GM18870 (cell line): ENCODE data around the gene KCNJ15.
"Not testable (repeated sequence)": the region's sequence is repeated elsewhere in the genome, so short reads cannot be mapped to it uniquely, and the experiment has no call there.

Experiments
- ATAC-seq: cut with Tn5 transposase; IDR thresholded peaks from one replicate; pipeline ENCODE4 v1.9.1; 2021; ENCODE audit warnings: moderate library complexity; ENCODE audit not compliant: unreplicated experiment

Gene KCNJ15

DNA sequence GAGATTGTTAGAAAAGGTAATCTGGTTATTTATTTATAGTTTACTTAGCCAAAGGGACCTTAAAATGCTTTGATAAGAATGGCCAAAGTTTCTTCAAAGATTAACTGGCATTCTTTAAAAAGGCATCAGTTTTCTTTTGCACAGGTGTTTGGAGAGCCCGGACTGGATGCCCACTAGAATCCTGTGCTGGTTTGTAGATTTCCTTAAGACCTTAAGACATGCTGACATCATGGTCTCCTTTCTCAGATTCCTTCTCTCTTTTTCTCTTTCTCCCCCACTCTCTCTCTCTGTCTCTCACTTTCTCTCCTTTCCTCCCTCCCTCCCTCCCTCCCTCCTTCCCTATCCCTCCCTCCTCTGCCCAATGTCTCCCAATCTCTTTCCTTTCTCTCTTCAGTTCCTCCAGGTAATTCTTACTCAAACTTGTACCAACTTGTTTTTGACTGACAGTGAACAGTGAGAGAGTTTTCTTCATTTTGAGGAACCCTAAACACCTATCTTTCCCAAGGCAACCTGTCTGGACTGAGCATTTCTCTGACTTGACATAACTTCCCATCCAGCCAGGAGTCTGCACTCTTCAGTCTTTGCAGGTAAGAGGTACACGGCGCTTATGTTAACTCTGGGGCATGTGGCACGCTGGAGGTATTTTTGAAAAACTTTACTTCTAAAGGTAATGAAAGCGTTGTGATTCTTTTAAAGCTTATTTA lies at the start of gene KCNJ15:
Gene KCNJ15 (plus strand): TSS at position 393 of the 704 bp plus-strand sequence. CDS start 42,271 bp downstream, outside the sequence.
- no peak for ATAC-seq

DNA sequence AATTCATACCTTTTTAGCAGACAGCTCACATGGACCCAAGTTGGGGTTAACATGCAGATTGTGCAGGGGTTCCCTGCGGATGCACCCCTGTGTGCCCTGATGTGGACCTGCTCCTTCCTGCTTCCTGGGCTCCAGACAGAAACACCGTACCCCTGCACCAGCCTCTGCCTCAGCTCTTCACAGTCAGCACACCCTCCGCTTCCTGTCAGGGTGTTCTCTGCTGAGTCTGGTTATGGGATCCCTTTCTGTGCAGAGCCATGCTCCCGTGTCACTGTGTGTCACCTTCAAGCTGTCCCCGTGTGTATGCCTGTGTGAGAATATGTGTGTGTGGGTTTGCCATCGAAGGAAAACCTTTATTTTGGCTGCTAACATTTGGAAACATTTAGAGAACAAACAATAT lies 48.7 kb upstream of the KCNJ15 start:
- ATAC-seq, result no peak

DNA sequence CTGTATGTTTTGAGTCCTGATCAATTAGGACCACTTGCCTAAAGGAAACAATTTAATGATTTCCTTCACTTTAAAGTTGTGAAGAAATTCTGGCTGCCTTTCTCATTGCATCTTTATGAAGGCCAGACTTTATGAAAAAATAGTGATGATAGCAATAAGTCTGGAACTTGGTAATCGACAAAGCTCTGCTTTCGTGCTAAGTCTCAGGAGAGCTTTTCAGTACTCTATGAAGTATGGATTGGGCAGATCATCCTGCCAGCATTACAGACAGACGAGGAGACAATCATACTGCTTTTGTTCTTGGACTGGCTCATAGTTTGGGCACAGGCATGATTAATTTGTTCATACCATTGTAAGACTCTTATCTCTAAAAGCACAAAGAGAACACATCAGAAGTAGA lies 45.5 kb upstream of the KCNJ15 start:
- no peak for ATAC-seq

DNA sequence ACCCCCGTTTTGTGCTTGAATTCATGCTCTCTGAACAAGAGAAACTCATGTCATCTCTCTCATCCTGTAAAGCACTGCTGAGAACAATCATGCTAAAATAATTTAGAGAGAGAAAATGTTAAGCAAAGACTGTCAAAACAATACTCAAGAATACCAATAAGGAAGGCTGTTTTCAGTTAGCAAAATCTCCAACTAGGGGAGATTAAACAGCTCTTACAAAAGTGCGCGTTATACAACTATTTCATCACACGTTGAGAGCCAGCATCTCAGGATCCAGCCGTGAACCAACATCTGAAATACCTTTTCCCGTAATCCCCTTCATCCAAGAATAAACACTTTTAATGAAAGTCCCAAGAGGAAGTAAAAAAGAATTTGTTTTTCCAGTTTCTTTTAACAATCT lies 44.1 kb upstream of the KCNJ15 start:
- no peak for ATAC-seq

DNA sequence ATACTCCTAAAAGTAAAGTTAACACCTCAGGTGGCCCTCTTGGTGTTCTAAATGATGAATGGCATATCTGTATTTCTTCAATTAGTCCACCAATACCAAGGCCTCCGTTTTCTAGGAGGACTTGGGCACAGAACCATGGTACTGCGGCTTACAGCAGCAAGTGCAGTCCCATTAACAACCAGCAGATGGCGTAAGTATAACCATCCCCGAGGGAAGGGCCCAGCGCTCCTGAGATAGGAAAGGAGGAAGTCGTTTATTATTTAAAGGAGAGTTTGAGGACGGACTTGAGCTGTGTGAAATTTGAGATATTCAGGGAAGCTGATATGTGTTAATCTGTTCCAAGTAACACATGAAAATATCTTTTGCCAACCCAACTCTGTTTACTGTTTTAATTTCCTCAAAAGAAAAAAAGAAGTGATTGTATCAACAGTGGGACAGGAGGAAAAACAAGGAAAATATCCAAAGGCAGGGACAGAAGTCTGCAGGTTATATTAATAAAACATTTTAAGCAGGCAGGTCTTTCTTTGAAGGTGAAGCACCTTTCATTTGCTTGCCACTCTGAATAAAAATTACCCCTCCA lies 37.7 kb upstream of the KCNJ15 start:
- ATAC-seq, result no peak

DNA sequence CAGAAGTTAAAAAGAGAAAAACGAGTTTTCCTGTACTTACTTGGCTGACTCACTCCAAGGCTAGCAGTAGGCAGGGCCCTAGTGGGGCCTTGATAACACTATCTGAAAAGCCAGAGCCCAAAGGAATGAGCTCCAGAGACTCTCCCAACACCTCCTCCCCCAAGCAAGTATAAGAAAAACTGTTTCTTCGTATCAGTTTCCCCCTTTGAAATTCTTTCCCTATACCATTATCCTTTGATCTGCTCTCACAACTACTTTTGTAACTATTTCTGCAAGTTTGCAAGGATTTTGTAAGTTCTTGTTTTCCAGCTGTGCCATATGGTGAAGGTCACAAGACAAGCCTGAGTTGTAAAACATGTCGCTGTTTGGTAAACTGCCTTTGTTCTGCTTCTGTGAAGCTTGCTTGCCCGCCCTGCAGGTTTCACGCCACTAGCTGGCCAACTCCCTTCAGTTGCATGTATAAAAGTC lies 36.5 kb upstream of the KCNJ15 start:
- no peak for ATAC-seq

DNA sequence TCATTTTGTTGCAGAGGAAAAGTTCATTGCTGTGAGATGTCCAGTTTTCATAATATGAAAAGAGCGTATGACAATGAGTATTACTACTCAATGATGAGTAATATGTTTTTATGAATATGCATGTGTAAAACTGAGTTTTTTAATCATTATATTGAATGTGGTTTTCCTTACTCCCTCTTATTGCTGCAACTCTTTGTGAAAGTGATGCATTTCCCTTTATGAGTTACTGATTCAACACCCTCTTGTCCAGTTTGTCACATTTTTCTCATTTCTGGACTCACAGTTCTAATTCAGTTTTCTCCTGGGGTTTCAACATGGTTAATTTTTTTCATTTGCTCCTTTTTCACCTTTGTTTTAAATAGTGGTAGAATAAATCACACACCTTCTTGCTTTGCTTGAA lies 35.2 kb upstream of the KCNJ15 start:
- peak; percentile 84 for ATAC-seq

DNA sequence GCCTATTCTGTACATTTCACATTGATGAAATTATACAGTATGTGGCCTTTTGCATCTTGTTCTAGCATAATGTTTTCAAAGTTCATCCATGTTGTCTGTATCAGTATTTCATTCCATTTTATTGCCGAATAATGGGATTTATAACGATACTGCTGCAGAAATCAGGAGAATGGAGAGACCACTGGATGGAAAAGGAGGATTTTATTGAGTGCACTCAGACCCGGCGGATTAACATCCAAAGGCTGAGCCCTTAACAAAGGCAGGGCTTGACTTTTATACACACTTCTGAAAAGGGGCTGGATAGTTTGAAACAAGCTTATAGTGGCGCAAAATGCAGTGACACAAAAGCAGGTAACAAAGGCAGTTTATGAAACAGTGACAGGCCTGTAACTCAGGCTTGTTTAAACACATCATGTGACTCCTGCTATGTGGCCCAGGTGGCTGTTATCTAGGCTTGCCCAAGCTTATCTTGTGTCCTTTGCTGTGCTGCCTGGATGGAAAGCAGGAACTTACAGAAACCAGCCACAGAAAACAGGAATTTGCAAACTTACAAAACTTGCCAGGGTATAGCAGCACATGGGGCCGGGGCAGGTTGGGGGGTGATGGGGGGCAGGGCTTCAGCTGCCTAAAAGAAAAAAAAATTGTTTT lies 32.8 kb upstream of the KCNJ15 start:
- ATAC-seq, result no peak

DNA sequence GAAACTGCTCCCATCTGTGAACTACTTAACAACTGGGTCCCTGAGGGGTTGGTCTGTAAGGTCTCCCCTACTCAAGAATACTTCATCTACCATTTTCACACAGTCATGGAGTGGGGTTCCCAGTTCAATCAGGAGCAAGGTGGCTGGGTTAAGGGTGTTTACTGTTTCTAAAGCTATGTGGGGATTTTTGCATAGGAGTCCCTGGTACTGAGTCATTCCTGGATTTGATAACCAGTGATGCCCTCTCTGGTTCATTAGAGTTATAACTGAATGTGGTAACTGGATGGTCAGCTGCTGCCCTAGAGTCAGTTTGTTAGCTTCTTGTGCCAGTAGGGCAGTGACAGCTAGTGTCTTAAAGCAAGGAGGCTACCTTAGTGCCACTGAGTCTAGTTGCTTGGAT lies 29.4 kb upstream of the KCNJ15 start:
- ATAC-seq, result no peak

DNA sequence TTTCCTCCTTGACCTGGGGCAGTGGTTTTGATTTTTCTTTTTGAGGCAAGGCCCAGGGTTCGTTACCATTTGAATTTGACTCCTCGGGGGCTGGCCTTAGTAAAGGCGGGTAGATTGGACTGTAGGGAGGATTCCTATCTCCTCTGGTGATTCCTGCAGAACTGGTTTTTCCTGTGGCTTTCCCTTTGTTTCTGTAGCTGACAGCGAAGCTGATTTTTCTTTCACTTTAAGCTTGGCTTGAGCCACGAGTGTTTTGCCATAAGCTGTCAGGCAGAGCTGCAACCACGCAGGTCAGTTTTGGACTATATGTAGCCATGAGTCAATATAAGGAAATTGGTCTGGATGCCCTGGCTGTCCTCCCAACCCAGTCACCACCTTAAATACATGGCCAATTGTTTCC lies 28.7 kb upstream of the KCNJ15 start:
- ATAC-seq, result no peak

DNA sequence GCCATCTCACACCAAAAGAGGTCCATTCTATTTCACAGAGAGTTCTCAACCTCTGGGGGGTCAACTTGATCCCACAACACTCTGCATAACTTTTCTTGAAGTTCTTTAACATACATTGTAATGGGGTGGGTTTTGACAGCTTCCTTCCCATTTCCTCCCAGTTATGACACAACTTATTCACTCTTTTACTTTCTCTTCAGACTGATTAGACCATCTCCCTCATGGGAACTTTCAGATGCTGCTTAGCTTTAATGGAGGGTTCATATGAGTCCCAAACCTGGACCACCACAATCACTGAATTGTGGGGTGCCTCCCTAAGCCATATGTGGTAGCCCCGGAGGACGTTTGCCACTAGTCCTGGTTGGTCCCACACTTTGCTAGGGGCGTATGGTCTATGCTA lies 28.3 kb upstream of the KCNJ15 start:
- ATAC-seq, result no peak

DNA sequence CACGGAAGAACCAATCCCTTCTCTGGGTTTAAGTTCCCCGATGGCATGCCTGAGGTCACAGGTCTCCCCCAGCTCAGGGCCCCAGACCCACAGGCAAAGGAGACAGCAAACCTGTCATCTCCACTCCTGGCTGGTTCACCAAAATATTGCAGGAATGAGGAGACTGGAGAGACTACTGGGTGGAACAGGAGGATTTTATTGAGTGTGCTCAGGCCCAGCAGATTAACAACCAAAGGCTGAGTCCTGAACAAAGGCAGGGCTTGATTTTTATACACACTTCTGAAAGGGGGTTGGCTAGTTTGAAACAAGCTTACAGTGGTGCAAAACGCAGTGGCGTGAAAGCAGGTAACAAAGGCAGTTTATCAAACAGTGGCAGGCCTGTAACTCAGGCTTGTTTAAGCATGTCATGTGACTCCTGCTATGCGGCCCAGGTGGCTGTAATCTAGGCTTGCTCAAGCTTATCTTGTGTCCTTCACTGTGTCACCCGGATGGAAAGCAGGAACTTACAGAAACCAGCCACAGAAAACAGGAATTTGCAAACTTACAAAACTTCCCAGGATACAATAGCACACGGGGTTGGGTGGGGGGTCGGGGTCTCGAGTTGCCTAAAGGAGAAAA lies 27.4 kb upstream of the KCNJ15 start:
- ATAC-seq, result no peak

DNA sequence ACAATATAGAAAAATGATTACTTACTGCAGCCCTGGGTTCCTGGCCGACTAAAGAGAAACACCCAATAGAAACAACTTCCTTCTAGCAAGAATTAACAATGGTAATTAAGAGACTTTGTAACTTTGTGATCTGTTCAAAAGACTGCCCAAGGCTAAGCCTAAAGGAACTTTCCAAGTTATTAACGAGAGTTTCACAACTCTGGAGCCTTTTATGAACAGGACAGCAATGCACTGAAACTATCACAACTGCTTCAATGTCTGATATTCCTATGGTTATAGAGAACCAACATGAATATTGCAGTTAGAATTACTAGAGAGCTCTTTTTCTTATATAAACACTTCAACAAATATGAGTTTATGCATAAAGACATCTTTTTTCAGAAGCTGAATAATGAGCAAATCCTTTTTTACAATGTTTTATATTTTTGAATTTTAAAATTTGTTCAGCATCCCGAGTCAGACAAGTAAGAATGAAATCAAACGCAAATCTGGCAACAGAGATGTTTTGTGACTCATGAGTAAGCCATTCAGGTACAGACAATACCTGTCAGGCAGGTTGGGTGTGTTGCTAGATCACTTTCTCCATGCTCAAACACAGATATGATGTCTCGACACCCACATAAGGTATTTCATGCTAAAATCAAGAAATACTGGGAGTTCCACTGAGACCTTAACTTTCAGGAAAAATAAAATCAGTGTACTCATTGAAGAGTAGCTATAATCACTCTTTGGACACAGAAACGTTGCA lies 22.2 kb upstream of the KCNJ15 start:
- ATAC-seq, result no peak

DNA sequence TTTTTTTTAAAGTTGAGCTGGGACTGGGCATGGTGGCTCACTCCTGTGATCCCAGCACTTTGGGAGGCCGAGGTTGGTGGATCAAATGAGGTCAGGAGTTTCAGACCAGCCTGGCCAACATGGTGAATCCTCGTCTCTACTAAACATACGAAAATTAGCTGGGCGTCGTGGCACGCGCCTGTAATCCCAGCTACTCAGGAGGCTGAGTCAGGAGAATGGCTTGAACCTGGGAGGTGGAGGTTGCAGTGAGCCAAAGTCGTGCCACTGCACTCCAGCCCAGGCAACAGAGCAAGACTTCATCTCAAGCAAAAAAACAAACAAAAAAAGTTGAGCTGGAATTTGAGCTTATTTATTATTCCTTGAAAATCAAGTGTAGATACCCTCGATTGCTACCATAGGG lies 21.5 kb upstream of the KCNJ15 start:
- not testable (repeated sequence) for ATAC-seq

DNA sequence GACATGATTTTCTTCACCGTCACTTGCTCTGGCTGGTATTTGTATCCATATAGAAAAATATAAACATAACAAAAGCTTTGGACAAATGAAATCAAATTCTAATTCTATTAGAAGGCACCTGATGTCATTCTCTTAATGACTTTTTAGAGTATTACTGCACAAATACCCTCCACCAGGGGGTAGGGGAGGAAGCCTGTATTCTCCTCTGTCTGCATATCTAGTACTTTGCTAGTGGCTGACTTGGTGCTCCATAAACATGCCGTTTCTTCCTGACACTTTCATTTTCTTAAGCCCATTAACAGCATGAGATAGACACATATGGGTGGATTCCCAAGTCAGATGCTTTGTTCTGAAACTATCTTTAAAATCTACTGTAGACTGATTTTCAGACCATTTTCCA lies 20.6 kb upstream of the KCNJ15 start:
- no peak for ATAC-seq

DNA sequence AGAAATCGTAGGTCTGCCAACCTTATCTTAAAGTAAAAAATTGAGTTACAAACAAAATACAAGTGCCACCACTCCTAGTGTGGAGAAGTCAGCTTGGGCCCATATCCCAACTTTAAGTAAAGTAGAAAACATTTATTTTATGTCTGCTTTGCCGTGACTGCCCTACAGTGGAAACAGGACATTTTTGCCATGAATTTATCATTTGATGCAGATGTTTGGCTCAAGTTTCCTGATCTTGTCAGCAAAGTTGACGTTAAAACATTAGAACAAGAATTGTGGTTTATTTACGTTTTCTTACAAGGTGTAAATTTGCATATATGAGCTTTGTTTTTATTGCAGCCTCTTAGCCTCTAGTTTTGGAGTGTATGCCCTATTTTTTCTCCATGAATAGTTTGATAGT lies 17.1 kb upstream of the KCNJ15 start:
- ATAC-seq, result no peak

DNA sequence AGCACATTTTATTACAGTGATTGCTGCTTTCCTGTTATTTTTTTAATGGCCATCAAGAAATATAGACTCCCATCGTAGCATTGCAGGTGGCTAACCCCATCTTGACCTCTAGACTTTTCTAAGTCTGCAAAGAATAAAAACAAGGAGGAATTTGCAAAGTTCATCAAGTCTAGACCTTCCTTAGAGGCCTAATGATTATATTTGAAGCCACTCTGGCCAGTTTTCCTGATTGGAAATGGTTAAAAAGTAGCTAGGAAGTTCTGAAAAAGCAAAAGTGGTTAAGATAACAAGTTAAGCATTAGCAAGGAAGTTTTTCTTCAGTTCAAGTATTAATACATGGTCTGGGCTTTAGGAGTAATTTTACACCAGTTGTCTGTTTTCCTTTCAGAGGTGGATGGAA lies 16.7 kb upstream of the KCNJ15 start:
- ATAC-seq, result no peak

DNA sequence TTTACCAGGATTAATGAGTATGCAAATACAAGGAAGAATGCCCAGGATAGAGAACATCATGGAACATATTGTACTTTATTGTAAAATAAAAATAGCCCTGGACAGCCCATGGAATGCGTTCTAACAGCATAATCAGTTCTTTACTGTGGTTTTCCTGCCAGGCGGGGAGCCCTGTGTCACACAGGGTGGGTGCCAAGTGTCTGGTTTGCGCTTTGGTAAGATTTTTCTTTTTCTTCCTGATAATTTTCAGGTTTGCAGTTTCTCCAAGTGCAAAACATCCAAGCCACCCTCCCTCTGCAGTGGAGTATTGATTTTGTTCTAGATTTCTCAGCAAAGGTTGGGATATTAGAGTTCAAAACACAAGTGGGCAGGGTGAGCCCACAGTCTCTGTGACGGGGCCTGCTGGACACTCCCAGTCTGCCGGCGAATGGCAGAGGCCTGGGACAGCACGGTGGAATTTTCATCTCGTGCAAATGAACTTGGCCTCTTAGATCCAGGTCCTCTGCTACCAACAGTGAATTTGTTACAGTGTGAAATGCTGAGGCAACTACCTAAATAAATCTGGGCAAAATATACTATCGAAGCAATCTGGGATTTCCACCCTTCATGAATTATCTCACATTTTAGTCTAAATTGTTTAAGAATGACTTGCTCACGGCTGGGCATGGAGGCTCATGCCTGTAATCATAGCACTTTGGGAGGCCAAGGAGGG lies 15.6 kb upstream of the KCNJ15 start:
- ATAC-seq, result no peak

DNA sequence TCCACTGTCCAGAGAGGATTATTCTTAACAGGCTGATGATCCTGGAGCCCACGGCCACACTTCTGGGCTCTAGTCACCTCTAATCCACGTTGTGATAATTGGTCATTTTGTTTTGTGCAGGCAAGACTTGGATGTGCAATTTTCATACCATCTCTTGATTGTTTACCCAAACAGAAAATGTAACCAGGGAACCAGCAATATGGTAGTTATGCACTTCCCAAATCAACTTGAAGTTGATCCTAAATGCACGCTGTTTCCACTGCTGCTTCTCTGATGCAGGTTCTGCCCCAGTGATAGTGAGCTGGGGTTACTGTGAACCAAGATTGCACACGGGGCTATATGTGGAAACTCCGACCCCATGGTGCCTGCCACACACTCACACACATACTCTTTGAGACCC lies 14.7 kb upstream of the KCNJ15 start:
- no peak for ATAC-seq

DNA sequence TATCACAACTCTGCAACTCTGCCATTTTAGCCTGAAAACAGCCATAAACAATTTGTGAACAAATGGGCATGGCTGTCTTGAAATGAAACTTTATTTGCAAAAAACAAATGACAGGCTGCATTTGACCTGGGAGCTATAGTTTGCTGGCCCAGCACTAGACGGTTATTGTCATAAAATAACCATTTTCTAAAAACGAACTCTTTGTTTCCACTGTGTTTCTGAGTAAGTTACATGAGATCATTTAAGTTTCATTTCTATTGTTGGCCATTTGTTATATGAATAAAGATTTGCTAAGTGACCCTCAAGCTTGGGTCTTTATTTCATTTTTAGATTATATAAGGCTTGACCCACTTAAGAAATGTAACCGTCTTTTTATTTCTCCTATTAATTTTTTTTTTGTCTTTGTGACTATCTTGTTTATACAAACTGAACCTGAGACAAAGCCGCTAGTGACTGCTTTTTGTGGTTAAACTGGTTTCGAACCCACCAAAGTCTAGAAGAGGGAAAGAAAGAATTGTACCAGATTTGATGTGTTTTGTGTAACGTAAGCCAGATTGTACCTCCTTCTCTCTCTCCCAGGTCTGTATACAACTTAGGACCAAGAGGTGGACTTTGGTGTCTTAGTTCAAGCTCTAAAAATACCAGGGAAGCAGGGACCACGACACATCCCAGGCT lies 12.9 kb upstream of the KCNJ15 start:
- no peak for ATAC-seq
